ENCODE measurements around the gene CISD3.

Gene CISD3

GRCh38 chr17:38740044-38740443, 9.9 kb downstream of the CISD3 start:
- H3K27me3 ChIP-seq (ENCODE audit: insufficient read depth, low read depth, severe bottlenecking), result no peaks in the 10 kb centered on the region
- no peaks in the 10 kb centered on the region for H3K9me3 ChIP-seq (ENCODE audit: severe bottlenecking)
- H3K27ac ChIP-seq, result no peak overlapping the region
- no peak overlapping the region for H3K4me3 ChIP-seq (ENCODE audit: low read depth, low read length)
- H3K36me3 ChIP-seq, result peaks cover 52% of the 10 kb centered on the region
- no peak for TF ChIP-seq CTCF (IDR thresholded peaks at IDR 0.05; ENCODE audit: low read depth, low read length)
- DNase-seq, result no peak

GRCh38 chr17:38740806-38741205, 10.7 kb downstream of the CISD3 start:
- H3K36me3 ChIP-seq, result peaks cover 46% of the 10 kb centered on the region
- H3K9me3 ChIP-seq (ENCODE audit: severe bottlenecking), result no peaks in the 10 kb centered on the region
- TF ChIP-seq CTCF (IDR thresholded peaks at IDR 0.05; ENCODE audit: low read depth, low read length), result no peak
- no peaks in the 10 kb centered on the region for H3K27me3 ChIP-seq (ENCODE audit: insufficient read depth, low read depth, severe bottlenecking)
- H3K4me3 ChIP-seq (ENCODE audit: low read depth, low read length), result no peak overlapping the region
- no peak overlapping the region for H3K27ac ChIP-seq
- no peak for DNase-seq

- Histone ChIP-seq H3K27ac (no peak overlapping the region), H3K27me3 (ENCODE audit: insufficient read depth, low read depth, severe bottlenecking) (no peaks in the 10 kb centered on the region), H3K9me3 (ENCODE audit: severe bottlenecking) (no peaks in the 10 kb centered on the region), H3K36me3 (peaks cover 39% of the 10 kb centered on the region), H3K4me3 (ENCODE audit: low read depth, low read length) (no peak overlapping the region)
- DNase-seq, result no peak
- TF ChIP-seq CTCF (IDR thresholded peaks at IDR 0.05; ENCODE audit: low read depth, low read length), result no peak
Measured at GRCh38 chr17:38741461-38741860, 11.3 kb downstream of the CISD3 start.

- H3K4me3 ChIP-seq (ENCODE audit: low read depth, low read length), result no peak overlapping the region
- H3K27me3 ChIP-seq (ENCODE audit: insufficient read depth, low read depth, severe bottlenecking), result no peaks in the 10 kb centered on the region
- no peaks in the 10 kb centered on the region for H3K9me3 ChIP-seq (ENCODE audit: severe bottlenecking)
- peaks cover 34% of the 10 kb centered on the region for H3K36me3 ChIP-seq
- no peak overlapping the region for H3K27ac ChIP-seq
- no peak for TF ChIP-seq CTCF (IDR thresholded peaks at IDR 0.05; ENCODE audit: low read depth, low read length)
- no peak for DNase-seq
Measured at GRCh38 chr17:38741921-38742410, 11.8 kb downstream of the CISD3 start.

GRCh38 chr17:38742411-38743308, 12.5 kb downstream of the CISD3 start:
- no peak overlapping the region for H3K27ac ChIP-seq
- H3K9me3 ChIP-seq (ENCODE audit: severe bottlenecking), result no peaks in the 10 kb centered on the region
- H3K36me3 ChIP-seq, result peaks cover 29% of the 10 kb centered on the region
- DNase-seq, result no peak
- no peaks in the 10 kb centered on the region for H3K27me3 ChIP-seq (ENCODE audit: insufficient read depth, low read depth, severe bottlenecking)
- no peak overlapping the region for H3K4me3 ChIP-seq (ENCODE audit: low read depth, low read length)
- no peak for TF ChIP-seq CTCF (IDR thresholded peaks at IDR 0.05; ENCODE audit: low read depth, low read length)

All from WERI-Rb-1 (cell line).